HCT116 (cell line): Measurements from ENCODE around the gene GLRX3. TPM values are rescaled to one million over a fixed set of nuclear protein-coding genes. Genes with fewer than 3 reads are reported as not detected.

Experiments
- ATAC-seq: fragments of 200-7000 bp; cut with Tn5 transposase; 2 replicates; pipeline ENCODE4 v1.9.1; 2020; ENCODE audit warnings: mild to moderate bottlenecking, moderate library complexity
- BruUV-seq: library from RNA; stranded (reverse); fragments of 400-500 nt; replicated peaks from 2 replicates; lab custom pipeline; 2021; lab: Mats Ljungman, UMichigan
- CTCF ChIA-PET: fragments of 300-600 bp; sonication (Branson Sonifier 250); formaldehyde crosslinking; loops from one replicate; lab custom pipeline; 2021; ENCODE audit warnings: antibody characterized with exemption; lab: Charles Lee
- POLR2A ChIA-PET: fragments of 300-600, 350-600 bp; sonication (Branson Sonifier 250); formaldehyde crosslinking; loops from one replicate; lab custom pipeline; 2021; ENCODE audit warnings: antibody characterized with exemption; lab: Charles Lee
- RAD21 ChIA-PET, 2 experiments: fragments of 300-600 bp; sonication (Branson Sonifier 250); formaldehyde crosslinking; loops; one replicate each; lab custom pipeline; 2023; ENCODE audit warnings: low total read pairs in 2 of 2; ENCODE audit not compliant: uncharacterized antibody in 2 of 2, unreplicated experiment in 2 of 2, low non-redundant PET in 1 of 2; lab: Charles Lee
- DNase-seq: peaks from one replicate; pipeline ENCODE4 v3.0.0-alpha.2; 2010; ENCODE audit warnings: low read depth, low spot score
- H2AFZ ChIP-seq: fragments of 200-600 bp; shearing (Covaris generic), sonication (generic); 2 replicates; pipeline ENCODE4 v1.6.1; 2017; ENCODE audit warnings: low read depth, mixed run types, mixed read lengths, antibody characterized with exemption, low read length; ENCODE audit not compliant: poor library complexity, severe bottlenecking
- H3K27ac ChIP-seq: 2 replicates; pipeline ENCODE4 v1.5.1; 2012; ENCODE audit warnings: low read depth, low read length
- H3K27me3 ChIP-seq: fragments of 200-600 bp; sonication (generic); 2 replicates; pipeline ENCODE4 v1.6.1; 2016; ENCODE audit warnings: mixed run types, low read length, mixed read lengths; ENCODE audit not compliant: insufficient read depth
- H3K36me3 ChIP-seq, 2 experiments: fragments of 200-500 bp in 1 of 2; fragments of 200-600 bp in 1 of 2; sonication (Bioruptor generic) in 1 of 2; sonication (generic) in 1 of 2; 2 replicates each; pipeline versions ENCODE4 v1.5.1 to v1.6.1; 2014 to 2016; ENCODE audit warnings: low read length in 2 of 2, inconsistent platforms in 1 of 2, mixed read lengths in 1 of 2, mixed run types in 1 of 2; ENCODE audit not compliant: insufficient read depth in 2 of 2, control insufficient read depth in 1 of 2
- H3K4me1 ChIP-seq, 2 experiments: fragments of 200-600 bp in 1 of 2; sonication (generic) in 1 of 2; 2 replicates each; pipeline versions ENCODE4 v1.5.1 to v1.6.1; 2012 to 2017; ENCODE audit warnings: low read length in 2 of 2, inconsistent platforms in 1 of 2, mild to moderate bottlenecking in 1 of 2, mixed read lengths in 1 of 2, mixed run types in 1 of 2, moderate library complexity in 1 of 2; ENCODE audit not compliant: insufficient read depth in 2 of 2, control insufficient read depth in 1 of 2
- H3K4me2 ChIP-seq: fragments of 200-600 bp; sonication (generic); 2 replicates; pipeline ENCODE4 v1.6.1; 2017; ENCODE audit warnings: mixed run types, low read length, mixed read lengths
- H3K4me3 ChIP-seq, 2 experiments: fragments of 200-600 bp in 1 of 2; sonication (generic) in 1 of 2; replicated peaks in 1 of 2; 2 replicates each; pipeline ENCODE4 v1.5.1; 2011 to 2016; ENCODE audit warnings: low read length in 2 of 2, control low read depth in 1 of 2, low read depth in 1 of 2, mild to moderate bottlenecking in 1 of 2, mixed read lengths in 1 of 2, mixed run types in 1 of 2
- H3K79me2 ChIP-seq: fragments of 200-600 bp; sonication (generic); 2 replicates; pipeline ENCODE4 v1.6.1; 2017; ENCODE audit warnings: mild to moderate bottlenecking, mixed run types, low read length, moderate library complexity, mixed read lengths; ENCODE audit not compliant: insufficient read depth
- H3K9ac ChIP-seq: fragments of 200-600 bp; sonication (generic); 2 replicates; pipeline ENCODE4 v1.6.1; 2016; ENCODE audit warnings: low read length, mixed read lengths
- H3K9me2 ChIP-seq: fragments of 200-600 bp; sonication (generic), shearing (Covaris generic); 2 replicates; pipeline ENCODE4 v1.6.1; 2017; ENCODE audit warnings: mixed run types, mild to moderate bottlenecking, moderate library complexity; ENCODE audit not compliant: insufficient read depth
- H3K9me3 ChIP-seq, 2 experiments: fragments of 200-500 bp in 1 of 2; fragments of 200-600 bp in 1 of 2; sonication (Bioruptor generic) in 1 of 2; sonication (generic) in 1 of 2; 2 replicates each; pipeline ENCODE4 v1.6.1; 2014 to 2017; ENCODE audit warnings: low read length in 2 of 2, mixed read lengths in 2 of 2, inconsistent platforms in 1 of 2, low read depth in 1 of 2, mild to moderate bottlenecking in 1 of 2, mixed run types in 1 of 2, moderate library complexity in 1 of 2; ENCODE audit not compliant: control insufficient read depth in 1 of 2, insufficient read depth in 1 of 2
- H4K20me1 ChIP-seq: fragments of 200-600 bp; sonication (generic), shearing (Covaris generic); 2 replicates; pipeline ENCODE4 v1.6.1; 2017; ENCODE audit warnings: mixed run types, mild to moderate bottlenecking, moderate library complexity; ENCODE audit not compliant: insufficient read depth
- CEBPB ChIP-seq: IDR thresholded peaks from 2 replicates; pipeline ENCODE4 v1.6.1; 2012; ENCODE audit warnings: low read depth
- EGR1 ChIP-seq: IDR thresholded peaks from 2 replicates; pipeline ENCODE4 v1.6.1; 2012; ENCODE audit warnings: low read depth
- EZH2 ChIP-seq: fragments of 200-600 bp; sonication (generic); IDR thresholded peaks from 2 replicates; pipeline ENCODE4 v1.6.1; 2017; ENCODE audit warnings: antibody characterized with exemption, mixed run types
- EZH2phosphoT487 ChIP-seq: fragments of 200-600 bp; IDR thresholded peaks from 2 replicates; pipeline ENCODE4 v1.6.1; 2018; ENCODE audit warnings: antibody characterized with exemption, borderline replicate concordance
- FOSL1 ChIP-seq: IDR thresholded peaks from 2 replicates; pipeline ENCODE4 v1.6.1; 2012; ENCODE audit warnings: low read depth
- POLR2A ChIP-seq: IDR thresholded peaks from 2 replicates; pipeline ENCODE4 v1.7.0; 2011; ENCODE audit warnings: borderline replicate concordance; ENCODE audit not compliant: insufficient read depth, insufficient read length; ENCODE audit errors: extremely low read depth
- SIN3A ChIP-seq: IDR thresholded peaks from 2 replicates; pipeline ENCODE4 v1.6.1; 2012; ENCODE audit warnings: low read depth
- SP1 ChIP-seq: IDR thresholded peaks from 2 replicates; pipeline ENCODE4 v1.6.1; 2012; ENCODE audit warnings: low read depth
- SRF ChIP-seq: IDR thresholded peaks from 2 replicates; pipeline ENCODE4 v1.6.1; 2012; ENCODE audit warnings: low read depth
- TCF7L2 ChIP-seq: IDR thresholded peaks from 2 replicates; pipeline ENCODE4 v1.7.0; 2011; ENCODE audit warnings: borderline replicate concordance, inconsistent platforms; ENCODE audit not compliant: insufficient read depth, insufficient read length; ENCODE audit errors: extremely low read depth
- ZFX ChIP-seq: fragments of 450-650 bp; IDR thresholded peaks from 2 replicates; pipeline ENCODE4 v1.6.1; 2017
- intact Hi-C: fragments of 100-400 bp; cut with micrococcal nuclease; formaldehyde crosslinking; loops from 2 replicates; pipeline ENCODE4 v1.10.0; 2022
- total RNA-seq: library from RNA; stranded (reverse); gene quantifications from one replicate; pipeline ENCODE4 v1.2.1, GENCODE V29; 2021; ENCODE audit not compliant: unreplicated experiment
- TF ChIP-seq, protein P1 (sequence below), 3 experiments: fragments of 200-600 bp in 1 of 3; sonication (generic) in 1 of 3; IDR thresholded peaks in 2 of 3; conservative IDR thresholded peaks in 1 of 3; 2 replicates each; pipeline ENCODE4 v1.5.1; 2012 to 2017; ENCODE audit warnings: low read depth in 2 of 3, low read length in 2 of 3, antibody characterized with exemption in 1 of 3, borderline replicate concordance in 1 of 3, control low read depth in 1 of 3, mild to moderate bottlenecking in 1 of 3, mixed read lengths in 1 of 3, mixed run types in 1 of 3, moderate library complexity in 1 of 3; ENCODE audit not compliant: insufficient read depth in 1 of 3

Gene GLRX3
- total RNA-seq, 1 experiment from 2014 or later = 59.1 TPM

DNA sequence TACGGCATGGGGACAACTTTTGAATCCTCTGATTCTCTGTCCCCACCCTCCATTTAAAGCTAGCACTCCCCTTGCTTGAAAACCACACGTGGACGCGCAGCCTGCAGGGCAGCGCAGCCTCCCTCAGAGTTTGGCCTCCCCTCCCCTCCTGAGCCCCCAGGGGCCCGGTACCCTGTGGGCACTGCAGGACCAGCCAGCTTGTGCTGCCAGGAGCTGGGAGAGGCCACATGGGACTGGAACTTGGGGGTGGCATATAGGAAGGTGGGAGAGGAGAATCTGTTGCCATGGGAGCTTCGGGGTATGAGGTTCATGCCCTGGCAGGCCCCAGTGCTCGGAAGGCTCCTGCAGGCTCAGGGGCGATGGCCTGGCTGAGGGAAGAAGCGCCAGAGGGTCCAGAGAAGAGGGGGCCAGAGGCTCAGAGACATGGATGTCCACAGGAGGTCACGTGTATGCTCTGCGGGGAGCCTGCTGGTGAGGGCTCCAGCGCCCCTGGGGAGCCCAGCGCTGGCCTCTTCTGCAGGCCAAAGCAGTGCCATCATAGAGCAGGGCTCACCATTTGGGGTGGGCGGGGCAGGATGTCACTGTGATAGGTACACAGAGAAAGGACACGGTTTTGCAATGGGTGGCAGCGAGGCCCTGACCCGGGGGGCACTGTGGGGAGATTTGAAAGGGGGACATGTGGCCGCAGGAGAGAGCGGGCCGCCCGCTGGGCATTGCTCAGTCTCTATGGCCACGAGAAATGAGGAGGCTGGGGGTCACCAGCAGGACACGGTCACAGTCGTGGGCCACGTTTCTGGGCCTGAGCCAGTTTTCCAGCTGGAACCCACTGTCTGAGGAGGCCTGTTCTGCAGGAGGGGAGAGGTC, 64.2 kb downstream of the GLRX3 start:
- CTCF ChIA-PET = no interaction called here
- Histone ChIP-seq H3K36me3 (no peaks in the 10 kb centered on the region), H3K4me2 (no peak overlapping the region), H3K4me3 (no peak overlapping the region), H2AFZ (no peak overlapping the region), H3K9me3 (no peaks in the 10 kb centered on the region), H3K27ac (no peak overlapping the region), H3K27me3 (no peaks in the 10 kb centered on the region), H3K4me1 (no peaks in the 10 kb centered on the region), H3K9me2 (no peaks in the 10 kb centered on the region), H3K9ac (no peak overlapping the region), H3K79me2 (no peaks in the 10 kb centered on the region), H4K20me1 (no peaks in the 10 kb centered on the region)
- DNase-seq (no peak), ATAC-seq (no peak)
- RAD21 ChIA-PET = no interaction called here
- no TSS peak for BruUV-seq
- POLR2A ChIA-PET = no interaction called here
- intact Hi-C loops = no loop called here
- TF ChIP-seq TCF7L2 (no peak), ZFX (no peak), SRF (no peak), CEBPB (no peak), EGR1 (no peak), EZH2phosphoT487 (no peak), SIN3A (no peak), FOSL1 (no peak), SP1 (no peak), POLR2A (no peak), EZH2 (no peak)
- TF ChIP-seq, protein P1, sequence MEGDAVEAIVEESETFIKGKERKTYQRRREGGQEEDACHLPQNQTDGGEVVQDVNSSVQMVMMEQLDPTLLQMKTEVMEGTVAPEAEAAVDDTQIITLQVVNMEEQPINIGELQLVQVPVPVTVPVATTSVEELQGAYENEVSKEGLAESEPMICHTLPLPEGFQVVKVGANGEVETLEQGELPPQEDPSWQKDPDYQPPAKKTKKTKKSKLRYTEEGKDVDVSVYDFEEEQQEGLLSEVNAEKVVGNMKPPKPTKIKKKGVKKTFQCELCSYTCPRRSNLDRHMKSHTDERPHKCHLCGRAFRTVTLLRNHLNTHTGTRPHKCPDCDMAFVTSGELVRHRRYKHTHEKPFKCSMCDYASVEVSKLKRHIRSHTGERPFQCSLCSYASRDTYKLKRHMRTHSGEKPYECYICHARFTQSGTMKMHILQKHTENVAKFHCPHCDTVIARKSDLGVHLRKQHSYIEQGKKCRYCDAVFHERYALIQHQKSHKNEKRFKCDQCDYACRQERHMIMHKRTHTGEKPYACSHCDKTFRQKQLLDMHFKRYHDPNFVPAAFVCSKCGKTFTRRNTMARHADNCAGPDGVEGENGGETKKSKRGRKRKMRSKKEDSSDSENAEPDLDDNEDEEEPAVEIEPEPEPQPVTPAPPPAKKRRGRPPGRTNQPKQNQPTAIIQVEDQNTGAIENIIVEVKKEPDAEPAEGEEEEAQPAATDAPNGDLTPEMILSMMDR (IDR thresholded peaks at IDR 0.05 in 2 of 3, conservative IDR thresholded peaks at IDR 0.05 in 1 of 3; ENCODE audit: borderline replicate concordance in 1 of 3, insufficient read depth in 1 of 3, low read depth in 2 of 3, low read length in 2 of 3) = no peak
